Posterior vena cava (tissue), 2 donors: ENCODE data around the gene CA12. TPM values are rescaled to one million over a fixed set of nuclear protein-coding genes. Genes with fewer than 3 reads are reported as not detected.

Experiments used
- DNase-seq: peaks from one replicate; pipeline ENCODE4 v3.0.0-alpha.2; 2020; ENCODE audit warnings: low spot score
- intact Hi-C, 2 donors: fragments of 100-400 bp; cut with DNase I; formaldehyde crosslinking; loops; one replicate each; pipeline versions ENCODE4 v1.14.1 to v1.14.2; 2022 to 2023
- total RNA-seq, 2 donors: library from RNA; stranded (reverse); fragmentation: NEBNext Ultra II Directional; extraction: Animal tissue kit (Norgen Biotek cat#: 25700); gene quantifications; one replicate each; pipeline ENCODE4 v1.2.1, GENCODE V29; 2021
- donor health status: DM: yes; HTN: yes; CAD: no.
- donor health status: DM: yes; HTN: yes; CAD: no.

Gene CA12
- total RNA-seq, 2 donors from 2014 or later, result 36.7 to 48.3 TPM

DNA sequence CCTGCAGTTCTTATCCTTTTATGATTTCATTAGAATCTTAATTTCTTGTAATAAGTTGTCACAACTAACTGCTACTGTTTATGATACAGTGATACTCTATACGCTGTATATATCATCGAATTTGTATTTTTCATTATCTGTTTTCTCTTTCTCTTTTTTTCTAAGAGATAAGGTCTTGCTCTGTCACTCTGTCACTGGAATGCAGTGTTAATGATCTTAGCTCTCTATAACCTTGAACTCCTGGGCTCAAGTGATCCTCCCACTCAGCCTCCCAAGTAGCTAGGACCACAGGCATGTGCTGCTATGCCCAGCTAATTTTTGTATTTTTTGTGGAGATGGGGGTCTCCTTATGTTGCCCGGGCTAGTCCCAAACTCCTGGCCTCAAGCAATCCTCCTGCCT lies 89.4 kb downstream of the CA12 start:
- DNase-seq, result no peak

DNA sequence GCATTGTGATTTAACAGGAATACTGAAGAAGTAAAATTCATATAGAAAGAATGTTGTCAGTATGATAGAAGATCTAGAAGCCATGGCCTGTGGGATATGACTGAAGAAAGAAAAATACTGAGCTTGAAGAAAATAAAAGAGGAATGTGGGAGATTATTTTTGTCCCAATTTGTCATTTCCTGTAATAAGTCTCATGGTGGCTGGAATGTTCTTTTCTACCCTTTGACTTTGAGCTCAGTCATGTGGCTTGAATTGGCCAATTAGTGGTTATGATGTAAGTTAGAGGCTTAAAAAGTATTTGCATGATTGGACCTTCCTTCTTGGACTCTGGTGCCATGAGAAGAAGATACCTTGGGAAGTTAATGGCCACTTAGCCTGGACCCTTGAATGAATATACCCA lies 90.1 kb downstream of the CA12 start:
- DNase-seq, result no peak

More for the DNA sequence above, 89.4 kb downstream of the CA12 start:
- intact Hi-C loops, result loop anchor here in 1 of 2 donors (5.0 kb wide), 1 partner anchor 110 kb away; no protein-coding TSS in a partner anchor

DNA sequence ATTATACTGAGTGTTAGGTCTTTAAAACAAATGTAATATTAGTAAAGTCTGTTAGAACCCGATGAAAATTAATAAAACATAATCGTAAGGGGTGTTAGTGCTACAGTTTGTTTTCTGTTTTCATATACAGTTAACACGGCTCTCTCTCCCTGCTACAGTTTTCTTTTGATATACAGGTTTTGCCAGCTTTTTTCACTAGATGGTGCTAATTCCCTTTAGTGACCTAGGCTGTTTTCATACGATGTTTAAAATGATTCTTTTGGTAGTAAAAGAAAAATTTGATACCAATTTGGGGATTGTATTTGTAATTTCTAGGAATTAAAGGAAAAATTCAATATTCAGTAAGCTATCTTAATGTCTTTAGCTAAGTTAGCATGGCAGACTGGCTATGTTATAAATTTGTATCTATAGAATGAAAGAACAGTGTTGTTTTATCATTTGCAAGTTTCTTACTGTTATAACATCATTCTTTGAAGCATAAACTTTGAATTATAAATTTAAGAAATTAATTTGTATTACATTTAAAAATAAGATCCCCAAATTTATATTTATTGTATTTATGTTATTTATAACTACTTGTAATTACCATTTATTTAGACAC lies 92.8 kb downstream of the CA12 start:
- no peak for DNase-seq
- intact Hi-C loops, result loop anchor here in 1 of 2 donors (2.0 kb wide), 1 partner anchor 114 kb away; no protein-coding TSS in a partner anchor

More for the DNA sequence above, 90.1 kb downstream of the CA12 start:
- intact Hi-C loops, result loop anchor here in 1 of 2 donors (5.0 kb wide), 1 partner anchor 111 kb away; no protein-coding TSS in a partner anchor

DNA sequence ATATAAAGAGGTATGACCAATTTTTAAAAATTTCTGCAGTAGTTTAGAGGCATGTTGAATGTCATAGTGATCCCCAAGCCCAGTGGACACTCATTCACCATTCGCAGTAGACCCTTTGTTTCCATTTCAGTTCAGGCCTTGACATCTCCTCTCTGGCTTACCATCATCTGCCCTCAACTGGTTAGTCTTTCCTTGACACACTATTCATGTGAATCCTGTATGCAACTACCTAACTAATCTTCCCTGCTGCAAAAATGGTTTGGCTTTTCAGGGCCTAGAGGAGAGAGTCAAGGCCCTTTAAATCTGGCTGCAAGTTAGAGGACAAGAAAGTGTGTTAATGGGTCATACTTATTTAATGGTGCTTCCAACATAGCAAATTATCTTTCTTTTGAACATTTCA lies 93.3 kb downstream of the CA12 start:
- intact Hi-C loops, result loop anchor here in 1 of 2 donors (2.0 kb wide), 1 partner anchor 114 kb away; no protein-coding TSS in a partner anchor
- DNase-seq, result no peak

DNA sequence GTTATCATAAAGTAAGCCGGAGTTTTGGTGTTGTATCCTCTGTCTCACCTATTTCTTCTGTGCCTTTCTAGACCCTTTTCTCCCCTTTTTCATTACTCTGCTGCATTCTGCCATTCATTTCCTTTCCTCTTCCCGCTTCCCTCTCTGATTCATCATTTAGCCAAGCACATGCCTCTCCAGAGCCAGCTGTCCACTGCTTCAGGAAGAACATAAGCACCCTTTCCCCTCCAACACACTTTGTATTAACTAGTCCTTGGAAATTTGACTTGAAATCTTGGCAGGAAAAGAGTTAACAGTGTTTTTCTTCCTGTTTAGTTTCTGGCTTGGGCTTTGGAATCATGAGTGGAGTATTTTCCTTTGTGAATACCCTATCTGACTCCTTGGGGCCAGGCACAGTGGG lies 94.5 kb downstream of the CA12 start:
- no peak for DNase-seq
- intact Hi-C loops, result no loop called here

DNA sequence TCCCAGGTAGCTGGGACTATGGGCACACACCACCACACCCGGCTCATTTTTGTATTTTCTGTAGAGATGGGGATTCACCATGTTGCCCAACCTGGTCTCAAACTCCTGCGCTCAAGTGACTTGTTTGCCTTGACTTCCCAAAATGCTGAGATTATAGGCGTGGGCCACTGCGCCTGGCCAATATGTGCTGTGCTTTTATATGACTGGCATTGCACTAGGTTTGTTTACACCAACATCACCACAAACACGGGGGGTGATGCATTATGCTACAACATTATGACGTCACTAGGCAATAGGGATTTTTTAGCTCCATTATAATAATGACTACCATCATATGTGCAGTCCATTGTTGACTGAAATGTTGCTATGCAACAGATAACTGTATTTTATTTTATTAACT lies 97.3 kb downstream of the CA12 start:
- DNase-seq, result no peak
- intact Hi-C loops, result no loop called here

DNA sequence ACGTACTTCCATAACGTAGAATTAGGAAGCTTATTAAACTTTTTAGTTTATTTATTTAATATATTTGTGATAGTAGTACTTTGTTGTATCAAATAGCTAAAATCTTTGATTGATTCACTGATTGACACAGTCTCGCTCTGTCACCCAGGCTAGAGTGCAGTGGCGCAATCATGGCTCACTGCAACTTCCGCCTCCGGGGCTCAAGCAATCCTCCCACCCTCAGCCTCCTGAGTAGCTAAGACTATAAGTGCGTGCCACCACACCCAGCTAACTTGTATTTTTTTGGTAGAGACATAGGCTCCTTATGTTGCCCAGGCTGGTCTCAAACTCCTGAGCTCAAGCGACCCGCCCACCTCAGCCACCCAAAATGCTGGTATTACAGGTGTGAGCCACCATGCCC lies 98.5 kb downstream of the CA12 start:
- peak; percentile 88 for DNase-seq
- intact Hi-C loops, result no loop called here

DNA sequence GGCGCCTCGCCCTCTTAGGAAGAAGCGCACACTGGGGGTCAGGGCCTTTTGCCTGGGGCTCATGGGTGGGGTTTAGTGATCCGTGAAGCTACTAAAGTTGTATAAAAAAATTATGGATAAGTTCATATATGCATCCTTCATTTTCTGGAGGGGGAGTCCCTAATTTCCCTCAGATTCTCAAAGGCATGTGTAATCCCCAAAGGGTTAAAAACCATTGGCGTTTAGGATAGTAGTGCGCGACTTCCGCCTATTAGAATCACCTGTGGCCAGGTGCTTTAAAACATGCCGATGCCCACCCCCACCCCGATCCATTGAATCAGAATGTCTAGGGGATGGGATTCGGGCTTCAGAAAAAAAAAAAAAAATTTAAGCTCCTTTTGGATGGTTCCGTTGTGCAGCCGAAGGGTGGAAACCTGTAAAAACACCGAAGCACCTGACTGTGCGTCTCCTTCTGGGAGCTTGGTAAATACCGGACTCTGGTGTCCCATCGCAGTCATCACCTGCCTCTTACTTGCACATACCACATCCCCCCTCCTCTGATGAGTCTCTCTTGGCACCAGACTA lies 103.7 kb downstream of the CA12 start:
- no peak for DNase-seq
- intact Hi-C loops, result no loop called here

DNA sequence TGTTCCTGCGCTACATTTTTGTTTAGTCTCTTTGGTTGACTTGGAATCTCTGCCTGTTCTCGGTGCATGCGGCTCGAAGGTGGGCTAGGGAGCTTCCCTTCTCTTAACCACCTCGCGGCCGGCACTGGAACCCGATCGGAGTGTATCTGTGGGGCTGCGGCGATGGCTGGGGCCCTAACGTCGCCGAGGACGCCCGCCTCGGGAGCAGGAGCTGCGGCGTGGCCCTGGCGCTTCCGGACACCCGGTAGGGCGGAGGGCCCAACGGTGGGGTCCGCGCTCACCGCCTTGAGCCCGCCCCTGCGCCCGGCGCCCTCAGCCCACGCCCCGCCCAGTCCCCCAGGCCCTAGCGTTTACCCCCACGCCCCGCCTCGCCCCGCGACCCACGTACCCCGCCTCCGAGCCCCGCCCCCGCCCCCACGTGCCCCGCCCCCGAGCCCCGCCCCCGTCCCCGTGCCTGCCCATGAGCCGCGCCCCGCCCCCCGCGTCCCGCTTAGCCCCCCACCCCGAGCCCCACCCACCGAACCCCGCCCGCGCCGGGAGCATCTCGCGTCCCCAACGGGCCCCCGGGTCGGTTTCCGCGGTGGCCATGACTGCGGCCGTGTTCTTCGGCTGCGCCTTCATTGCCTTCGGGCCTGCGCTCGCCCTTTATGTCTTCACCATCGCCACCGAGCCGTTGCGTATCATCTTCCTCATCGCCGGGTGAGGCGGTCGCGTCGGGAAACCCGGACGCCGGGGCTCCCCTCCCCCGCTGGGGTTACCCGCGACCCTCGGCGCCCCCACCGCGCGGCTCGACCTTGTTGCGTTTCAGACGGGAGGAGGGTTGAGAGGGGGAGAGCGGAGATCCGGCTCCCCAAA lies 104.4 kb downstream of the CA12 start, which contains the start of gene APH1B:
APH1B (plus strand) TSS at position 568 of the 855 bp plus-strand sequence; CDS start at position 587, 19 bp downstream.
- intact Hi-C loops, result no loop called here
- peak; percentile 92 for DNase-seq

DNA sequence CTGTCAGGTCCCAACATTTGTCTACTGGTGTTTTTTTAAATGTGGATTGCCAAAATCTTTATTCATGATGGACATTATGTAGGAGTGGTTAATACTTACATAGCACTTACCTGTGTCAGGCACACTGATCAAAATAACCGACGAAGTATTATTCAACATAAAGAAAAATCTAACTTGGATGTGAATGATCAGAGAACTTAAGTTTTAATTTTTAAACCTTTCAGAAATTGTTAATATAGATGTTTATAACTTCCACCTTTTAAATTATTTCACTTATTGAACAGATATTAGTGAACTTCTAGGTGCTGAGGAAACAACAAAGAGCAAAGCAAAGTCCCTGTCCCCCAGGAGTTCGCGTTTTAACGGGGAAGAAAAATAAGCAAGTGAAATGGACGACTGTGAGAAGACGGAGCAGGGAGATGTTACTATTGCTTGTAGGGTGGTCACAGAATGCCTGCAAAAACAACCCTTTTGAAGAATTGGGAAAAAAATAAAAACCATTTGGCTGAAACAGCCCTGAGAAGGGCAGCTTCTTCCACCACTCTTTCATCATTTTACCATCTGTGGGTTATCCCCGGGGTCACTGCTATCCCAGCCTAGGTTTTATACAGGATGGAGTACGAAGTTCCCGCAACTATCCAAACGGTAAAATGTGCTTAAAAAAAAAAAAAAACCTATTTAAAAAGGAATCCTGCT lies 105.2 kb downstream of the CA12 start:
- intact Hi-C loops, result no loop called here
- no peak for DNase-seq

DNA sequence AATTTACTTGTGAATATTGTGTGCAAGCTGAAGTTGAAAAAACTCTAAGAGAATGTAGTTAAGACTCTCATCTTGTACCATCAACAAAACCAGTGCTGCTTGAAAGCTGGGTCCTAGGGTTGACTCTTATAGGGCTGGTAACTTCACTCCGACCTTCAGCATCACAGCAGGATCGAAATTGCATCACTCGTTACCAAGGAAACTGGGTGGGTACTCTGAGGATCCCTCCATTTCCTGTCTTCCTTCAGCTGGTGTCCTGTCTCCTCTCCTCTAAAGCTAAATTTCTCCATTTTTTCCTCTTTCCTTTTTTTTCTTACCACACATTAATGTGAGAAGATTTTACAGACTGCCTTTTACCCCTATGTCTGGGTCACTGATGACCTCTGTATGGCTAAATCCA lies 107.2 kb downstream of the CA12 start:
- intact Hi-C loops, result no loop called here
- DNase-seq, result no peak

Other genes starting within 250 kb of the CA12 start
- gene RPS27L, start 224.4 kb downstream of the CA12 start, total RNA-seq, result 100 to 1,000 TPM; 160 to 259 TPM
- 10 to 100 TPM; 46.8 to 51.8 TPM for gene RAB8B, start 192.2 kb downstream of the CA12 start, total RNA-seq
- gene APH1B, start 104.2 kb downstream of the CA12 start, total RNA-seq, result 10 to 100 TPM; 20.9 to 21.2 TPM
- 10 to 100 TPM; 40.3 to 41.8 TPM for gene USP3, start 122.7 kb upstream of the CA12 start, total RNA-seq
- 10 to 100 TPM; 17.7 to 36.8 TPM for gene FBXL22, start 215.5 kb upstream of the CA12 start, total RNA-seq